Posterior vena cava (tissue), 2 donors: Measurements from ENCODE around the gene OSTF1. TPM values are rescaled to one million over a fixed set of nuclear protein-coding genes. Genes with fewer than 3 reads are reported as not detected.

Experiments
- DNase-seq: peaks from one replicate; pipeline ENCODE4 v3.0.0-alpha.2; 2020; ENCODE audit warnings: low spot score
- intact Hi-C, 2 donors: fragments of 100-400 bp; cut with DNase I; formaldehyde crosslinking; loops; one replicate each; pipeline versions ENCODE4 v1.14.1 to v1.14.2; 2022 to 2023
- long read RNA-seq, 2 donors: library from polyadenylated mRNA; unstranded; transcript quantifications; one replicate each; pipeline ENCODE4 v2.0.0, GENCODE V29; 2020 to 2021
- total RNA-seq, 2 donors: library from RNA; stranded (reverse); fragmentation: NEBNext Ultra II Directional; extraction: Animal tissue kit (Norgen Biotek cat#: 25700); gene quantifications; one replicate each; pipeline ENCODE4 v1.2.1, GENCODE V29; 2021
- donor health status: DM: yes; HTN: yes; CAD: no.
- donor health status: DM: yes; HTN: yes; CAD: no.

OSTF1 gene
- 10 to 100 TPM; 36.5 to 40.2 TPM for total RNA-seq
- long read RNA-seq, donor 1, transcript OSTF1-201 (10 exons, 1,319 nt) = major isoform, 15 of 18 reads
- long read RNA-seq, donor 1, partial matches to known transcripts = 1 of 18 reads
- long read RNA-seq, donor 1, other reads (novel, unspliced or antisense) = 2 of 18 reads
- long read RNA-seq, donor 2, transcript OSTF1-201 (10 exons, 1,319 nt) = major isoform, 72 of 91 reads
- long read RNA-seq, donor 2, partial matches to known transcripts = 1 of 91 reads
- long read RNA-seq, donor 2, other reads (novel, unspliced or antisense) = 18 of 91 reads

- DNase-seq = peak; percentile 99
- intact Hi-C loops = loop anchor here in 1 of 2 donors (10.0 kb wide), 1 partner anchor 313 kb away; no protein-coding TSS in a partner anchor
Measured at GRCh38 chr9:75087824-75088645, at the start of gene OSTF1, which contains the start of gene NMRK1. TSS of gene OSTF1 (plus strand) at chr9:75088514. CDS start at chr9:75088693, 179 bp downstream. TSS of gene NMRK1 (minus strand) at chr9:75088155. CDS start at chr9:75083115, 5,040 bp downstream.

- intact Hi-C loops = no loop called here
- no peak for DNase-seq
Measured at GRCh38 chr9:75039009-75039408, 49.3 kb upstream of the OSTF1 start.

GRCh38 chr9:75039801-75040200 lies 48.5 kb upstream of the OSTF1 start:
- no peak for DNase-seq
- intact Hi-C loops = no loop called here

- DNase-seq = no peak
- intact Hi-C loops = no loop called here
Measured at GRCh38 chr9:75041041-75041440, 47.3 kb upstream of the OSTF1 start.

GRCh38 chr9:75046725-75047345 lies 41.5 kb upstream of the OSTF1 start:
- DNase-seq = no peak
- intact Hi-C loops = no loop called here

- DNase-seq = no peak
- intact Hi-C loops = no loop called here
Measured at GRCh38 chr9:75047506-75047905, 40.8 kb upstream of the OSTF1 start.

GRCh38 chr9:75051285-75051684 lies 37.0 kb upstream of the OSTF1 start:
- DNase-seq = no peak
- intact Hi-C loops = no loop called here

- no peak for DNase-seq
- intact Hi-C loops = no loop called here
Measured at GRCh38 chr9:75053869-75054268, 34.4 kb upstream of the OSTF1 start.

- no peak for DNase-seq
- intact Hi-C loops = no loop called here
Measured at GRCh38 chr9:75054368-75055001, 33.8 kb upstream of the OSTF1 start.

GRCh38 chr9:75061169-75061568 lies 27.1 kb upstream of the OSTF1 start:
- intact Hi-C loops = no loop called here
- no peak for DNase-seq

- no peak for DNase-seq
- intact Hi-C loops = no loop called here
Measured at GRCh38 chr9:75063556-75064305, 24.6 kb upstream of the OSTF1 start.

GRCh38 chr9:75064307-75065025 lies 23.8 kb upstream of the OSTF1 start:
- intact Hi-C loops = no loop called here
- no peak for DNase-seq

GRCh38 chr9:75065510-75065909 lies 22.8 kb upstream of the OSTF1 start:
- intact Hi-C loops = no loop called here
- DNase-seq = no peak

GRCh38 chr9:75067894-75068293 lies 20.4 kb upstream of the OSTF1 start:
- no peak for DNase-seq
- intact Hi-C loops = no loop called here

- intact Hi-C loops = no loop called here
- no peak for DNase-seq
Measured at GRCh38 chr9:75069171-75069570, 19.1 kb upstream of the OSTF1 start.

GRCh38 chr9:75071530-75072122 lies 16.7 kb upstream of the OSTF1 start:
- no peak for DNase-seq
- intact Hi-C loops = no loop called here

- DNase-seq = no peak
- intact Hi-C loops = no loop called here
Measured at GRCh38 chr9:75072895-75073294, 15.4 kb upstream of the OSTF1 start.

- intact Hi-C loops = loop anchor here in 1 of 2 donors (10.0 kb wide), 1 partner anchor 307 kb away; no protein-coding TSS in a partner anchor
- no peak for DNase-seq
Measured at GRCh38 chr9:75081632-75082031, 6.7 kb upstream of the OSTF1 start.
